HCT116 (cell line): ENCODE measurements around the gene DPYD. TPM values are rescaled to one million over a fixed set of nuclear protein-coding genes. Genes with fewer than 3 reads are reported as not detected.

Experiments used
- ATAC-seq: fragments of 200-7000 bp; cut with Tn5 transposase; 2 replicates; pipeline ENCODE4 v1.9.1; 2020; ENCODE audit warnings: mild to moderate bottlenecking, moderate library complexity
- BruUV-seq: library from RNA; stranded (reverse); fragments of 400-500 nt; replicated peaks from 2 replicates; lab custom pipeline; 2021; lab: Mats Ljungman, UMichigan
- CTCF ChIA-PET: fragments of 300-600 bp; sonication (Branson Sonifier 250); formaldehyde crosslinking; loops from one replicate; lab custom pipeline; 2021; ENCODE audit warnings: antibody characterized with exemption; lab: Charles Lee
- POLR2A ChIA-PET: fragments of 300-600, 350-600 bp; sonication (Branson Sonifier 250); formaldehyde crosslinking; loops from one replicate; lab custom pipeline; 2021; ENCODE audit warnings: antibody characterized with exemption; lab: Charles Lee
- RAD21 ChIA-PET, 2 experiments: fragments of 300-600 bp; sonication (Branson Sonifier 250); formaldehyde crosslinking; loops; one replicate each; lab custom pipeline; 2023; ENCODE audit warnings: low total read pairs in 2 of 2; ENCODE audit not compliant: uncharacterized antibody in 2 of 2, unreplicated experiment in 2 of 2, low non-redundant PET in 1 of 2; lab: Charles Lee
- DNase-seq: peaks from one replicate; pipeline ENCODE4 v3.0.0-alpha.2; 2010; ENCODE audit warnings: low read depth, low spot score
- H2AFZ ChIP-seq: fragments of 200-600 bp; shearing (Covaris generic), sonication (generic); 2 replicates; pipeline ENCODE4 v1.6.1; 2017; ENCODE audit warnings: low read depth, mixed run types, mixed read lengths, antibody characterized with exemption, low read length; ENCODE audit not compliant: poor library complexity, severe bottlenecking
- H3K27ac ChIP-seq: 2 replicates; pipeline ENCODE4 v1.5.1; 2012; ENCODE audit warnings: low read depth, low read length
- H3K27me3 ChIP-seq: fragments of 200-600 bp; sonication (generic); 2 replicates; pipeline ENCODE4 v1.6.1; 2016; ENCODE audit warnings: mixed run types, low read length, mixed read lengths; ENCODE audit not compliant: insufficient read depth
- H3K36me3 ChIP-seq, 2 experiments: fragments of 200-500 bp in 1 of 2; fragments of 200-600 bp in 1 of 2; sonication (Bioruptor generic) in 1 of 2; sonication (generic) in 1 of 2; 2 replicates each; pipeline versions ENCODE4 v1.5.1 to v1.6.1; 2014 to 2016; ENCODE audit warnings: low read length in 2 of 2, inconsistent platforms in 1 of 2, mixed read lengths in 1 of 2, mixed run types in 1 of 2; ENCODE audit not compliant: insufficient read depth in 2 of 2, control insufficient read depth in 1 of 2
- H3K4me1 ChIP-seq, 2 experiments: fragments of 200-600 bp in 1 of 2; sonication (generic) in 1 of 2; 2 replicates each; pipeline versions ENCODE4 v1.5.1 to v1.6.1; 2012 to 2017; ENCODE audit warnings: low read length in 2 of 2, inconsistent platforms in 1 of 2, mild to moderate bottlenecking in 1 of 2, mixed read lengths in 1 of 2, mixed run types in 1 of 2, moderate library complexity in 1 of 2; ENCODE audit not compliant: insufficient read depth in 2 of 2, control insufficient read depth in 1 of 2
- H3K4me2 ChIP-seq: fragments of 200-600 bp; sonication (generic); 2 replicates; pipeline ENCODE4 v1.6.1; 2017; ENCODE audit warnings: mixed run types, low read length, mixed read lengths
- H3K4me3 ChIP-seq, 2 experiments: fragments of 200-600 bp in 1 of 2; sonication (generic) in 1 of 2; replicated peaks in 1 of 2; 2 replicates each; pipeline ENCODE4 v1.5.1; 2011 to 2016; ENCODE audit warnings: low read length in 2 of 2, control low read depth in 1 of 2, low read depth in 1 of 2, mild to moderate bottlenecking in 1 of 2, mixed read lengths in 1 of 2, mixed run types in 1 of 2
- H3K79me2 ChIP-seq: fragments of 200-600 bp; sonication (generic); 2 replicates; pipeline ENCODE4 v1.6.1; 2017; ENCODE audit warnings: mild to moderate bottlenecking, mixed run types, low read length, moderate library complexity, mixed read lengths; ENCODE audit not compliant: insufficient read depth
- H3K9ac ChIP-seq: fragments of 200-600 bp; sonication (generic); 2 replicates; pipeline ENCODE4 v1.6.1; 2016; ENCODE audit warnings: low read length, mixed read lengths
- H3K9me2 ChIP-seq: fragments of 200-600 bp; sonication (generic), shearing (Covaris generic); 2 replicates; pipeline ENCODE4 v1.6.1; 2017; ENCODE audit warnings: mixed run types, mild to moderate bottlenecking, moderate library complexity; ENCODE audit not compliant: insufficient read depth
- H3K9me3 ChIP-seq, 2 experiments: fragments of 200-500 bp in 1 of 2; fragments of 200-600 bp in 1 of 2; sonication (Bioruptor generic) in 1 of 2; sonication (generic) in 1 of 2; 2 replicates each; pipeline ENCODE4 v1.6.1; 2014 to 2017; ENCODE audit warnings: low read length in 2 of 2, mixed read lengths in 2 of 2, inconsistent platforms in 1 of 2, low read depth in 1 of 2, mild to moderate bottlenecking in 1 of 2, mixed run types in 1 of 2, moderate library complexity in 1 of 2; ENCODE audit not compliant: control insufficient read depth in 1 of 2, insufficient read depth in 1 of 2
- H4K20me1 ChIP-seq: fragments of 200-600 bp; sonication (generic), shearing (Covaris generic); 2 replicates; pipeline ENCODE4 v1.6.1; 2017; ENCODE audit warnings: mixed run types, mild to moderate bottlenecking, moderate library complexity; ENCODE audit not compliant: insufficient read depth
- CBX3 ChIP-seq: IDR thresholded peaks from 2 replicates; pipeline ENCODE4 v1.6.1; 2012; ENCODE audit warnings: low read depth
- EGR1 ChIP-seq: IDR thresholded peaks from 2 replicates; pipeline ENCODE4 v1.6.1; 2012; ENCODE audit warnings: low read depth
- ELF1 ChIP-seq: IDR thresholded peaks from 2 replicates; pipeline ENCODE4 v1.6.1; 2012; ENCODE audit warnings: low read depth, borderline replicate concordance
- EZH2phosphoT487 ChIP-seq: fragments of 200-600 bp; IDR thresholded peaks from 2 replicates; pipeline ENCODE4 v1.6.1; 2018; ENCODE audit warnings: antibody characterized with exemption, borderline replicate concordance
- MAX ChIP-seq: IDR thresholded peaks from 2 replicates; pipeline ENCODE4 v1.6.1; 2012
- RAD21 ChIP-seq: IDR thresholded peaks from 2 replicates; pipeline ENCODE4 v1.6.1; 2012; ENCODE audit warnings: low read depth, mild to moderate bottlenecking
- SIN3A ChIP-seq: IDR thresholded peaks from 2 replicates; pipeline ENCODE4 v1.6.1; 2012; ENCODE audit warnings: low read depth
- SP1 ChIP-seq: IDR thresholded peaks from 2 replicates; pipeline ENCODE4 v1.6.1; 2012; ENCODE audit warnings: low read depth
- SRF ChIP-seq: IDR thresholded peaks from 2 replicates; pipeline ENCODE4 v1.6.1; 2012; ENCODE audit warnings: low read depth
- TCF7L2 ChIP-seq: IDR thresholded peaks from 2 replicates; pipeline ENCODE4 v1.7.0; 2011; ENCODE audit warnings: borderline replicate concordance, inconsistent platforms; ENCODE audit not compliant: insufficient read depth, insufficient read length; ENCODE audit errors: extremely low read depth
- YY1 ChIP-seq: IDR thresholded peaks from 2 replicates; pipeline ENCODE4 v1.6.1; 2011; ENCODE audit warnings: low read length, low read depth, moderate library complexity, mild to moderate bottlenecking; ENCODE audit not compliant: insufficient replicate concordance; ENCODE audit errors: extremely low read depth
- intact Hi-C: fragments of 100-400 bp; cut with micrococcal nuclease; formaldehyde crosslinking; loops from 2 replicates; pipeline ENCODE4 v1.10.0; 2022
- total RNA-seq: library from RNA; stranded (reverse); gene quantifications from one replicate; pipeline ENCODE4 v1.2.1, GENCODE V29; 2021; ENCODE audit not compliant: unreplicated experiment
- TF ChIP-seq, protein P1 (sequence below): IDR thresholded peaks from 2 replicates; pipeline ENCODE4 v1.6.1; 2011; ENCODE audit warnings: mild to moderate bottlenecking, low read length, moderate library complexity; ENCODE audit not compliant: insufficient replicate concordance; ENCODE audit errors: extremely low read depth
- TF ChIP-seq, protein P2 (sequence below): IDR thresholded peaks from 2 replicates; pipeline ENCODE4 v1.6.1; 2012; ENCODE audit warnings: low read depth

Gene DPYD
- total RNA-seq, 1 experiment from 2014 or later: 1.7 TPM

DNA sequence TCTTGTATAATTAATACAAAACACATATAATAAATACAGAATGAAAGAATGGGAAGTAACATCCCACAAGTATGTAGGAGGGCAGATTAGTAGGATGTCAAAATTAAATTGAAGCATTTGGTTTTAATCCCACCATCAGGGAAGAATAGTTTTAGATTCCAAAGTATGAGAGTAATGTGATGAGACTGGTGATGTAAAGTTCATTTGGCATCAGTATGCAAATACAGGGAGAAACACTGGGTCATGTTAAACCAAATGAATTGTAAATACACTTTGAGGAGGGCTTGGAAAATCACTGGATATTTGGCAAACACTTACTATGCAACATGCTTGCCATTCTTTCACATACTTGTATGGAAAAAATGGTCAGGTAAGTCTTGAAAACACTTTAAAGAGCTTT lies 358.8 kb downstream of the DPYD start:
- intact Hi-C loops: no loop called here
- H2AFZ ChIP-seq: no peak overlapping the region
- no peaks in the 10 kb centered on the region for H3K4me1 ChIP-seq
- H3K27ac ChIP-seq: no peak overlapping the region
- RAD21 ChIA-PET: no interaction called here
- DNase-seq (no peak), ATAC-seq (no peak)
- no peaks in the 10 kb centered on the region for H3K79me2 ChIP-seq
- H3K9ac ChIP-seq: no peak overlapping the region
- no peak overlapping the region for H3K4me3 ChIP-seq
- no peak for TF ChIP-seq SRF
- TF ChIP-seq SIN3A: no peak
- TF ChIP-seq, protein P1, sequence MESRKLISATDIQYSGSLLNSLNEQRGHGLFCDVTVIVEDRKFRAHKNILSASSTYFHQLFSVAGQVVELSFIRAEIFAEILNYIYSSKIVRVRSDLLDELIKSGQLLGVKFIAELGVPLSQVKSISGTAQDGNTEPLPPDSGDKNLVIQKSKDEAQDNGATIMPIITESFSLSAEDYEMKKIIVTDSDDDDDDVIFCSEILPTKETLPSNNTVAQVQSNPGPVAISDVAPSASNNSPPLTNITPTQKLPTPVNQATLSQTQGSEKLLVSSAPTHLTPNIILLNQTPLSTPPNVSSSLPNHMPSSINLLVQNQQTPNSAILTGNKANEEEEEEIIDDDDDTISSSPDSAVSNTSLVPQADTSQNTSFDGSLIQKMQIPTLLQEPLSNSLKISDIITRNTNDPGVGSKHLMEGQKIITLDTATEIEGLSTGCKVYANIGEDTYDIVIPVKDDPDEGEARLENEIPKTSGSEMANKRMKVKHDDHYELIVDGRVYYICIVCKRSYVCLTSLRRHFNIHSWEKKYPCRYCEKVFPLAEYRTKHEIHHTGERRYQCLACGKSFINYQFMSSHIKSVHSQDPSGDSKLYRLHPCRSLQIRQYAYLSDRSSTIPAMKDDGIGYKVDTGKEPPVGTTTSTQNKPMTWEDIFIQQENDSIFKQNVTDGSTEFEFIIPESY: no peak
- TF ChIP-seq, protein P2, sequence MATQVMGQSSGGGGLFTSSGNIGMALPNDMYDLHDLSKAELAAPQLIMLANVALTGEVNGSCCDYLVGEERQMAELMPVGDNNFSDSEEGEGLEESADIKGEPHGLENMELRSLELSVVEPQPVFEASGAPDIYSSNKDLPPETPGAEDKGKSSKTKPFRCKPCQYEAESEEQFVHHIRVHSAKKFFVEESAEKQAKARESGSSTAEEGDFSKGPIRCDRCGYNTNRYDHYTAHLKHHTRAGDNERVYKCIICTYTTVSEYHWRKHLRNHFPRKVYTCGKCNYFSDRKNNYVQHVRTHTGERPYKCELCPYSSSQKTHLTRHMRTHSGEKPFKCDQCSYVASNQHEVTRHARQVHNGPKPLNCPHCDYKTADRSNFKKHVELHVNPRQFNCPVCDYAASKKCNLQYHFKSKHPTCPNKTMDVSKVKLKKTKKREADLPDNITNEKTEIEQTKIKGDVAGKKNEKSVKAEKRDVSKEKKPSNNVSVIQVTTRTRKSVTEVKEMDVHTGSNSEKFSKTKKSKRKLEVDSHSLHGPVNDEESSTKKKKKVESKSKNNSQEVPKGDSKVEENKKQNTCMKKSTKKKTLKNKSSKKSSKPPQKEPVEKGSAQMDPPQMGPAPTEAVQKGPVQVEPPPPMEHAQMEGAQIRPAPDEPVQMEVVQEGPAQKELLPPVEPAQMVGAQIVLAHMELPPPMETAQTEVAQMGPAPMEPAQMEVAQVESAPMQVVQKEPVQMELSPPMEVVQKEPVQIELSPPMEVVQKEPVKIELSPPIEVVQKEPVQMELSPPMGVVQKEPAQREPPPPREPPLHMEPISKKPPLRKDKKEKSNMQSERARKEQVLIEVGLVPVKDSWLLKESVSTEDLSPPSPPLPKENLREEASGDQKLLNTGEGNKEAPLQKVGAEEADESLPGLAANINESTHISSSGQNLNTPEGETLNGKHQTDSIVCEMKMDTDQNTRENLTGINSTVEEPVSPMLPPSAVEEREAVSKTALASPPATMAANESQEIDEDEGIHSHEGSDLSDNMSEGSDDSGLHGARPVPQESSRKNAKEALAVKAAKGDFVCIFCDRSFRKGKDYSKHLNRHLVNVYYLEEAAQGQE: no peak
- no peak for TF ChIP-seq SP1
- no peak for TF ChIP-seq MAX
- no peak for TF ChIP-seq CBX3
- no peak for TF ChIP-seq TCF7L2
- TF ChIP-seq YY1: no peak
- no peak for TF ChIP-seq RAD21
- no peak for TF ChIP-seq ELF1
- TF ChIP-seq EZH2phosphoT487: no peak
- no peak for TF ChIP-seq EGR1
- H3K36me3 ChIP-seq: no peaks in the 10 kb centered on the region
- no peaks in the 10 kb centered on the region for H3K9me3 ChIP-seq
- BruUV-seq: no TSS peak
- H3K27me3 ChIP-seq: no peaks in the 10 kb centered on the region
- CTCF ChIA-PET: no interaction called here
- H4K20me1 ChIP-seq: no peaks in the 10 kb centered on the region
- no peaks in the 10 kb centered on the region for H3K9me2 ChIP-seq
- POLR2A ChIA-PET: no interaction called here
- H3K4me2 ChIP-seq: no peak overlapping the region
